Endothelial cell of umbilical vein (primary cell): Measurements from ENCODE around the gene LRP1B. TPM values are rescaled to one million over a fixed set of nuclear protein-coding genes. Genes with fewer than 3 reads are reported as not detected.

Source experiments
- BruUV-seq: library from RNA; stranded (reverse); fragments of 400-500 nt; replicated peaks from 2 replicates; lab custom pipeline; 2021; lab: Mats Ljungman, UMichigan
- CTCF ChIA-PET: fragments of 300-600, 350-600 bp; sonication (Branson Sonifier 250); formaldehyde crosslinking; loops from one replicate; lab custom pipeline; 2021; ENCODE audit warnings: antibody characterized with exemption, inconsistent platforms; lab: Charles Lee
- POLR2A ChIA-PET: fragments of 300-600, 350-600 bp; sonication (Branson Sonifier 250); formaldehyde crosslinking; loops from one replicate; lab custom pipeline; 2021; ENCODE audit warnings: antibody characterized with exemption, inconsistent platforms; lab: Charles Lee
- DNase-seq: peaks from one replicate; pipeline ENCODE4 v3.0.0-alpha.2; 2011; ENCODE audit warnings: low read depth, low spot score
- FAIRE-seq: peaks from 2 replicates; lab custom pipeline; 2011; peaks lifted over from hg19 to GRCh38; lab: Jason Lieb, UNC
- H2AFZ ChIP-seq: 2 replicates; pipeline ENCODE4 v1.6.0; 2012; ENCODE audit warnings: low read depth, low read length, control low read depth, inconsistent platforms
- H3K27ac ChIP-seq: 2 replicates; pipeline ENCODE4 v1.5.1; 2011; ENCODE audit warnings: low read depth, mild to moderate bottlenecking, control low read depth, low read length, moderate library complexity; ENCODE audit not compliant: insufficient read depth
- H3K27me3 ChIP-seq, 2 experiments: 2 replicates each; pipeline versions ENCODE4 v1.6.0 to v1.6.1; 2011; ENCODE audit warnings: low read length in 2 of 2, mixed read lengths in 1 of 2; ENCODE audit not compliant: control insufficient read depth in 2 of 2, insufficient read depth in 2 of 2
- H3K36me3 ChIP-seq, 2 experiments: 2 replicates in 1 of 2; 3 replicates in 1 of 2; pipeline ENCODE4 v1.5.1; 2011; ENCODE audit warnings: low read length in 2 of 2, mild to moderate bottlenecking in 1 of 2, moderate library complexity in 1 of 2; ENCODE audit not compliant: control insufficient read depth in 2 of 2, insufficient read depth in 2 of 2; ENCODE audit errors: extremely low read depth in 1 of 2
- H3K4me1 ChIP-seq: 3 replicates; pipeline ENCODE4 v1.5.1; 2011; ENCODE audit warnings: mild to moderate bottlenecking, low read length; ENCODE audit not compliant: control insufficient read depth, insufficient read depth; ENCODE audit errors: extremely low read depth
- H3K4me2 ChIP-seq: 2 replicates; pipeline ENCODE4 v1.6.1; 2011; ENCODE audit warnings: low read length, control low read depth, mixed read lengths; ENCODE audit not compliant: insufficient read depth
- H3K4me3 ChIP-seq, 3 experiments: fragments of 200-600 bp in 1 of 3; sonication (generic), shearing (Covaris generic) in 1 of 3; replicated peaks in 1 of 3; 2 replicates each; pipeline ENCODE4 v1.5.1; 2011 to 2016; ENCODE audit warnings: control low read depth in 3 of 3, low read length in 3 of 3, mild to moderate bottlenecking in 2 of 3, inconsistent platforms in 1 of 3, low read depth in 1 of 3, moderate library complexity in 1 of 3; ENCODE audit not compliant: insufficient read depth in 1 of 3
- H3K79me2 ChIP-seq: 2 replicates; pipeline ENCODE4 v1.6.0; 2012; ENCODE audit warnings: low read length, inconsistent platforms; ENCODE audit not compliant: control insufficient read depth, insufficient read depth
- H3K9ac ChIP-seq: replicated peaks from 2 replicates; pipeline ENCODE3; 2011; ENCODE audit warnings: low read length, control low read depth; ENCODE audit not compliant: insufficient read depth; ENCODE audit errors: extremely low read depth
- H3K9me1 ChIP-seq: replicated peaks from 3 replicates; pipeline ENCODE4 v1.6.0; 2011; ENCODE audit warnings: mild to moderate bottlenecking, low read length; ENCODE audit not compliant: control insufficient read depth, insufficient read depth; ENCODE audit errors: extremely low read depth
- H3K9me3 ChIP-seq: replicated peaks from 2 replicates; pipeline ENCODE4 v1.5.1; 2012; ENCODE audit warnings: low read length, inconsistent platforms; ENCODE audit not compliant: control insufficient read depth, insufficient read depth
- H4K20me1 ChIP-seq: replicated peaks from 2 replicates; pipeline ENCODE3; 2011; ENCODE audit warnings: mild to moderate bottlenecking, low read length; ENCODE audit not compliant: control insufficient read depth, insufficient read depth; ENCODE audit errors: extremely low read depth
- EZH2 ChIP-seq: IDR thresholded peaks from 2 replicates; pipeline ENCODE4 v1.6.1; 2012; ENCODE audit warnings: borderline replicate concordance, low read depth, mild to moderate bottlenecking, moderate library complexity, low read length, inconsistent platforms; ENCODE audit not compliant: severe bottlenecking
- FOS ChIP-seq: IDR thresholded peaks from 2 replicates; pipeline ENCODE4 v1.6.1; 2011; ENCODE audit warnings: mild to moderate bottlenecking, low read length, moderate library complexity, borderline replicate concordance; ENCODE audit not compliant: insufficient read depth
- GATA2 ChIP-seq: IDR thresholded peaks from 2 replicates; pipeline ENCODE4 v1.7.0; 2011; ENCODE audit warnings: low read depth, mild to moderate bottlenecking, moderate library complexity, mixed read lengths, low read length; ENCODE audit not compliant: insufficient read length, insufficient read depth
- JUN ChIP-seq: IDR thresholded peaks from 2 replicates; pipeline ENCODE4 v1.6.1; 2011; ENCODE audit warnings: borderline replicate concordance, low read depth; ENCODE audit not compliant: insufficient read length, insufficient read depth
- MAX ChIP-seq: IDR thresholded peaks from 2 replicates; pipeline ENCODE4 v1.6.1; 2011; ENCODE audit not compliant: insufficient read depth, insufficient read length
- MYC ChIP-seq: IDR thresholded peaks from one replicate; pipeline ENCODE4 v1.6.1; 2011; ENCODE audit warnings: mild to moderate bottlenecking, low read depth, low read length
- POLR2A ChIP-seq: IDR thresholded peaks from 2 replicates; pipeline ENCODE4 v1.6.1; 2012; ENCODE audit warnings: low read depth, mild to moderate bottlenecking, control low read depth, low read length
- POLR2AphosphoS5 ChIP-seq: IDR thresholded peaks from 2 replicates; pipeline ENCODE4 v1.6.1; 2012; ENCODE audit warnings: low read depth, mild to moderate bottlenecking, control low read depth, low read length, moderate library complexity; ENCODE audit not compliant: insufficient read depth
- dilution Hi-C: fragments of 300-500 bp; cut with MboI; formaldehyde crosslinking; loops from one replicate; pipeline ENCODE4 v1.15.0; 2019; ENCODE audit warnings: low sequenced_read_pairs; ENCODE audit not compliant: extremely low pct_ligation_motif_present
- intact Hi-C: fragments of 100-400 bp; cut with micrococcal nuclease; formaldehyde crosslinking; loops from one replicate; pipeline ENCODE4 v1.10.0; 2022
- polyA plus RNA-seq, 4 experiments: library from polyadenylated mRNA; depleted of rRNA in 3 of 4; stranded (reverse) in 3 of 4; unstranded in 1 of 4; fragments of >200 nt; gene quantifications; 2 replicates each; pipeline versions ENCODE4 v1.2.1 to v1.2.3, GENCODE V29; 2011 to 2012; ENCODE audit warnings: missing spikeins in 1 of 4
- total RNA-seq: library from RNA; stranded (reverse); gene quantifications from 2 replicates; pipeline ENCODE4 v1.2.3, GENCODE V29; 2021
- TF ChIP-seq, protein P1 (sequence below), 2 donors: IDR thresholded peaks; 1 replicate in 1 of 2; 2 replicates in 1 of 2; pipeline ENCODE4 v1.5.1; 2011; ENCODE audit warnings: low read length in 2 of 2, mild to moderate bottlenecking in 2 of 2, moderate library complexity in 2 of 2, control low read depth in 1 of 2, inconsistent platforms in 1 of 2, low read depth in 1 of 2; ENCODE audit not compliant: insufficient read depth in 1 of 2; ENCODE audit errors: extremely low read depth in 1 of 2

The LRP1B gene
- total and polyA plus RNA-seq, 2 donors (not counting 3 experiments of a cell fraction or from before 2014, with no cell fraction given) = 0.03 to 0.07 TPM

GRCh38 chr2:141079231-141079630, 1051.6 kb downstream of the LRP1B start:
- no peak overlapping the region for H3K9ac ChIP-seq
- no peak for FAIRE-seq
- DNase-seq = no peak
- H3K4me2 ChIP-seq = no peak overlapping the region
- no peaks in the 10 kb centered on the region for H3K9me1 ChIP-seq
- dilution Hi-C loops (no loop called here), intact Hi-C loops (no loop called here)
- CTCF ChIA-PET = no interaction called here
- no peak overlapping the region for H2AFZ ChIP-seq
- no peaks in the 10 kb centered on the region for H3K27me3 ChIP-seq
- H3K9me3 ChIP-seq = no peaks in the 10 kb centered on the region
- POLR2A ChIA-PET = no interaction called here
- no peak overlapping the region for H3K27ac ChIP-seq
- no peaks in the 10 kb centered on the region for H3K79me2 ChIP-seq
- H4K20me1 ChIP-seq = no peaks in the 10 kb centered on the region
- no peaks in the 10 kb centered on the region for H3K36me3 ChIP-seq
- H3K4me3 ChIP-seq = no peak overlapping the region
- H3K4me1 ChIP-seq = no peaks in the 10 kb centered on the region
- TF ChIP-seq JUN (no peak), POLR2AphosphoS5 (no peak), GATA2 (no peak), EZH2 (no peak), MAX (no peak), POLR2A (no peak), MYC (no peak), FOS (no peak)
- TF ChIP-seq, protein P1, sequence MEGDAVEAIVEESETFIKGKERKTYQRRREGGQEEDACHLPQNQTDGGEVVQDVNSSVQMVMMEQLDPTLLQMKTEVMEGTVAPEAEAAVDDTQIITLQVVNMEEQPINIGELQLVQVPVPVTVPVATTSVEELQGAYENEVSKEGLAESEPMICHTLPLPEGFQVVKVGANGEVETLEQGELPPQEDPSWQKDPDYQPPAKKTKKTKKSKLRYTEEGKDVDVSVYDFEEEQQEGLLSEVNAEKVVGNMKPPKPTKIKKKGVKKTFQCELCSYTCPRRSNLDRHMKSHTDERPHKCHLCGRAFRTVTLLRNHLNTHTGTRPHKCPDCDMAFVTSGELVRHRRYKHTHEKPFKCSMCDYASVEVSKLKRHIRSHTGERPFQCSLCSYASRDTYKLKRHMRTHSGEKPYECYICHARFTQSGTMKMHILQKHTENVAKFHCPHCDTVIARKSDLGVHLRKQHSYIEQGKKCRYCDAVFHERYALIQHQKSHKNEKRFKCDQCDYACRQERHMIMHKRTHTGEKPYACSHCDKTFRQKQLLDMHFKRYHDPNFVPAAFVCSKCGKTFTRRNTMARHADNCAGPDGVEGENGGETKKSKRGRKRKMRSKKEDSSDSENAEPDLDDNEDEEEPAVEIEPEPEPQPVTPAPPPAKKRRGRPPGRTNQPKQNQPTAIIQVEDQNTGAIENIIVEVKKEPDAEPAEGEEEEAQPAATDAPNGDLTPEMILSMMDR (IDR thresholded peaks at IDR 0.05; ENCODE audit: extremely low read depth in 1 of 2, insufficient read depth in 1 of 2, low read depth in 1 of 2, low read length in 2 of 2) = no peak
- BruUV-seq = no TSS peak
